Heart left ventricle (tissue), 16 donors: Measurements from ENCODE around the gene CAMTA1. TPM values are rescaled to one million over a fixed set of nuclear protein-coding genes. Genes with fewer than 3 reads are reported as not detected.

ENCODE experiments used
- ATAC-seq, 4 donors: fragments of 200-7000 bp; cut with Tn5 transposase; one replicate each; pipeline ENCODE4 v1.9.1; 2020 to 2022; ENCODE audit warnings: moderate library complexity in 4 of 4, mild to moderate bottlenecking in 3 of 4, moderate number of reproducible peaks in 1 of 4
- DNase-seq, 5 donors: peaks; one replicate each; pipeline ENCODE4 v3.0.0-alpha.2; 2020
- H3K27ac ChIP-seq, 12 donors: fragments of 200-600 bp; sonication (generic) in 4 of 12; one replicate each; pipeline versions ENCODE4 v1.5.0 to v1.8.0; 2016 to 2022; ENCODE audit warnings: mild to moderate bottlenecking in 2 of 12
- H3K27me3 ChIP-seq, 9 donors: fragments of 200-600 bp; sonication (generic) in 2 of 9; one replicate each; pipeline versions ENCODE4 v1.5.1 to v1.8.0; 2016 to 2022; ENCODE audit warnings: mild to moderate bottlenecking in 3 of 9
- H3K36me3 ChIP-seq, 9 donors: fragments of 200-600 bp; sonication (generic) in 2 of 9; one replicate each; pipeline versions ENCODE4 v1.5.0 to v1.8.0; 2018 to 2022; ENCODE audit warnings: mild to moderate bottlenecking in 2 of 9
- H3K4me1 ChIP-seq, 12 donors: fragments of 200-600 bp; sonication (generic) in 4 of 12; one replicate each; pipeline versions ENCODE4 v1.5.0 to v1.8.0; 2016 to 2022; ENCODE audit warnings: mild to moderate bottlenecking in 3 of 12
- H3K4me3 ChIP-seq, 12 donors: fragments of 200-600 bp; sonication (generic) in 4 of 12; one replicate each; pipeline versions ENCODE4 v1.5.0 to v1.8.0; 2017 to 2022; ENCODE audit warnings: mild to moderate bottlenecking in 9 of 12, moderate library complexity in 4 of 12
- H3K9me3 ChIP-seq, 12 donors: fragments of 200-600 bp; sonication (generic) in 4 of 12; one replicate each; pipeline versions ENCODE4 v1.5.0 to v1.8.0; 2016 to 2022; ENCODE audit warnings: mild to moderate bottlenecking in 1 of 12
- CTCF ChIP-seq, 12 donors: fragments of 200-600 bp; sonication (generic) in 4 of 12; IDR thresholded peaks; one replicate each; pipeline versions ENCODE4 v1.5.0 to v1.8.0; 2018 to 2022; ENCODE audit warnings: antibody characterized with exemption in 12 of 12, mild to moderate bottlenecking in 5 of 12
- POLR2A ChIP-seq, 2 donors: fragments of 450-650 bp; IDR thresholded peaks; one replicate each; pipeline ENCODE4 v1.6.1; 2017; ENCODE audit warnings: antibody characterized with exemption in 2 of 2, mild to moderate bottlenecking in 2 of 2, moderate library complexity in 2 of 2
- WGBS, 4 donors: extraction: QIAGEN DNeasy Blood & Tissue Kit in 2 of 4; methylation state at CpG; one replicate each; pipeline versions ENCODE4 v1.1.5 to v1.1.7; 2013 to 2018; 5-methylcytosine and 5-hydroxymethylcytosine counted together
- intact Hi-C, 10 donors: fragments of 100-400 bp; cut with DNase I; formaldehyde crosslinking; loops; one replicate each; pipeline versions ENCODE4 v1.11.1 to v1.14.2; 2022
- polyA plus RNA-seq, 2 donors: library from polyadenylated mRNA; stranded (reverse); fragments of 200-250 nt; gene quantifications; one replicate each; pipeline ENCODE4 v1.2.3, GENCODE V29; 2013
- total RNA-seq, 9 donors: library from RNA; depleted of rRNA in 2 of 9; stranded (reverse); fragments of >200 nt in 2 of 9; fragmentation: NEBNext Ultra II Directional in 3 of 9; extraction: Animal tissue kit (Norgen Biotek cat#: 25700) in 3 of 9; gene quantifications; one replicate each; pipeline versions ENCODE4 v1.1.0 to v1.2.4, GENCODE V29; 2016 to 2023
- donor health status: ischemic (EF 13 %, LVEDD 7.1; RV severe dilation, severe dysfunction).
- donor health status: healthy with polysubstance abuse.
- donor health status: DM: no; HTN: yes; CAD: no.
- donor health status: DM: no; HTN: no; CAD: no.
- donor health status: ischemic (EF 25% LVEDD 6.9; RV normal size, moderate dysfunction).
- donor health status: ischemic (EF 25% LVEDD 5.7; RV mildly dilated, moderate dysfunction).
- donor health status: healthy.
- donor health status: DM: yes; HTN: yes; CAD: no.
- donor health status: ischemic (EF 35%, LVEDD 5.7; RV mildly dilated, moderate dysfunction).
- donor health status: nonischemic (EF 11% LVEDD 7.7; RV severe dilation, severe dysfunction).
- donor health status: DM: yes; HTN: yes; CAD: no.
- donor health status: PGD.
- donor health status: ischemic (EF 29% LVEDD 5.4; RV normal size, mild dysfunction).
- donor health status: nonischemic (EF 23%, LVEDD 6.1; RV moderate dilation, normal function).

The CAMTA1 gene
- total and polyA plus RNA-seq, 11 donors, result 114 to 303 (median 137) TPM

DNA sequence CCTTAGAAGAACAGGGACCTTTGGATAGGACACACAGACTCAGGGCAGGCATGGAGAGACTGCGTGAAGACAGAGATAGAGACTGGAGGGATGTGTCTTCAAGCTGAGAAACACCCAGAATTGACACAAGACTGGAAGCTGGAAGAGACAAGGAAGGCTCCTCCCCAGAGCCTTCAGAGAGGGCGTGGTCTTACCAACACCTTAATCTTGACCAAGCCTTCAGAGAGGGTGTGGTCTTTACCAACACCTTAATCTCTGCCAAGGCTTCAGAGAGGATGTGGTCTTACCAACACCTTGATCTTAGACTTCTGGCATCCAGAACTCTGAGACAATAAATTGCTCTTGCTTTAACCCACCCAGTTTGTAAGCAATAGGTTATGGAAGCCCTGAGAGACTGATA is 504.4 kb downstream of the CAMTA1 start:
- H3K9me3 ChIP-seq, result no peaks in the 10 kb centered on the region
- H3K27ac ChIP-seq, result no peak overlapping the region
- no peaks in the 10 kb centered on the region for H3K27me3 ChIP-seq
- TF ChIP-seq CTCF (IDR thresholded peaks at IDR 0.05) (no peak), POLR2A (IDR thresholded peaks at IDR 0.05) (no peak)
- ATAC-seq, result no peak
- no peaks in the 10 kb centered on the region for H3K36me3 ChIP-seq
- intact Hi-C loops, result loop anchor here in 3 of 10 donors (5.0 to 10.0 kb wide), 4 partner anchors 78 to 228 kb away; no protein-coding TSS in a partner anchor
- DNase-seq, result no peak
- 90 to 95% (median 92%) methylated on average over 2 of the region's 2 CpGs for WGBS, 4 donors
- no peak overlapping the region for H3K4me3 ChIP-seq
- H3K4me1 ChIP-seq, result peaks cover 0 to 27% (median 10%) of the 10 kb centered on the region in 12 donors

- ATAC-seq, result peak; percentile 89 to 95 (median 92)
- H3K4me1 ChIP-seq, result peaks cover 0 to 27% (median 10%) of the 10 kb centered on the region in 12 donors
- H3K27me3 ChIP-seq, result no peaks in the 10 kb centered on the region
- 45 to 50% (median 46%) methylated on average over 13 to 14 of the region's 14 CpGs for WGBS, 4 donors
- H3K9me3 ChIP-seq, result peaks cover 0 to 5% (median 0%) of the 10 kb centered on the region in 12 donors
- H3K36me3 ChIP-seq, result no peaks in the 10 kb centered on the region
- TF ChIP-seq CTCF (IDR thresholded peaks at IDR 0.05), result no peak
- no peak for TF ChIP-seq POLR2A (IDR thresholded peaks at IDR 0.05)
- peak overlapping the region; percentile 0 to 85 (median 65) for H3K27ac ChIP-seq
- peak; percentile 68 to 83 (median 75) for DNase-seq
- intact Hi-C loops, result loop anchor here in 4 of 10 donors (1.0 to 10.0 kb wide), 6 partner anchors 72 to 226 kb away; no protein-coding TSS in a partner anchor
- H3K4me3 ChIP-seq, result no peak overlapping the region
Observed at GRCh38 chr1:7290971-7291970, 506.0 kb downstream of the CAMTA1 start.

DNA sequence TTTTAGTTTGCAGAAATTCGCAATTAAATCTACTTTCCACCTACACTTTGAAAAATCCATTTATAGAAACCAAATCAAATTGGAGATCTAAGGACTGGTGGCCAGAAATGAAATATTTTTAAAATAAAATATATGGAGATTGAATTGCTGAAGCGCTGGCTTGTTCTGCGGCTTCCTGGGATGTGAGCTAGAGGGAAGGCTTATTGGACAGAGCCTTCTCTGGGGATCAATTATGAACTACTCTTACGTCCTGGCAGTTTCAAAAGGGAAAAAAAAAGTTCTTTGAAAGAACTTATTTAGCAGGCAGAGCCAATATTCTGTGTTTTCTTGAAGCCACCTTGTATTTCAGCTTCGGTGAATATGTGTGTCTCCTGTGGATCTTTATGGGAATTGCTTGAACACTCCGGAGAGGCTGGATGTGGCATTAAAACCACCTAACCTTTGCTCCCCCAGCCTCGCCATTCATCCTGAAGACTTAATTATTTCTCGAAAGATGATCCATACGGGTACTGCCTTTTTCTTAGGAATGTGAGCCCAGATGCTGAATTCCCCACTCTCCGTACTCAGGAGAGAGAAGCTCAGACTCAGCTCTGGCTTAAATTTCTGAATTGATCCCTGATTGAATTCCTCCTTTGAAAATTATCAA is 506.9 kb downstream of the CAMTA1 start:
- WGBS, 4 donors, result 75 to 82% (median 79%) methylated on average over 10 of the region's 10 CpGs

More for the DNA sequence above, 506.9 kb downstream of the CAMTA1 start:
- no peaks in the 10 kb centered on the region for H3K36me3 ChIP-seq
- intact Hi-C loops, result loop anchor here in 3 of 10 donors (5.0 to 10.0 kb wide), 4 partner anchors 75 to 225 kb away; no protein-coding TSS in a partner anchor
- ATAC-seq, result no peak
- no peaks in the 10 kb centered on the region for H3K27me3 ChIP-seq
- H3K4me1 ChIP-seq, result peaks cover 0 to 27% (median 10%) of the 10 kb centered on the region in 12 donors
- TF ChIP-seq CTCF (IDR thresholded peaks at IDR 0.05) (no peak), POLR2A (IDR thresholded peaks at IDR 0.05) (no peak)
- no peak overlapping the region for H3K4me3 ChIP-seq
- DNase-seq, result no peak
- H3K27ac ChIP-seq, result peak overlapping the region in 9 of 12 donors; percentile 8 to 78 (median 64)
- H3K9me3 ChIP-seq, result peaks cover 0 to 13% (median 5%) of the 10 kb centered on the region in 12 donors
